ENCODE results near the gene TLR7. TPM values are rescaled to one million over a fixed set of nuclear protein-coding genes. Genes with fewer than 3 reads are reported as not detected.

The TLR7 gene
- total RNA-seq, 1 experiment from 2014 or later = not detected

DNA sequence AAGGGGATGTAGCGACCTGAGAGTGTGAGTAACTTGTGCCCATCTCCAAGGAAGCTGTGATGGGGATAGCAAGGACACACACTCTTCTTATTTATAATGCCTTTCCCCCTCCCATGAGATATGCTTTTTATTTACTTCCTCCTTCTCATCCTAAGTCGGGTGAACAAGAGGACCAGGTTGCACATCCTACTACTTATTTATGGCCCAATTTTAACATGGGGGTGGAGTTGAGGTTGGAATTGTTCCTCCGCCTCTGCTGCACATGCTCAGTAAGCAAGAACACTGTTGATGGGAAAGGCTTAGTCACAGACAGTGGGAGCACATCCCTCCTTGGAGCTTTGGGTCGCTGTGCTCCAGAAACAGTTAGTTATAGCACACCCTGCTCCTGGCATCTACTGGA lies 24.3 kb downstream of the TLR7 start:
- DNase-seq (ENCODE audit: low read depth) = no peak

GRCh38 chrX:12891915-12892506 lies 25.1 kb downstream of the TLR7 start:
- DNase-seq (ENCODE audit: low read depth) = no peak

GRCh38 chrX:12892716-12893115 lies 25.8 kb downstream of the TLR7 start:
- no peak for DNase-seq (ENCODE audit: low read depth)

DNA sequence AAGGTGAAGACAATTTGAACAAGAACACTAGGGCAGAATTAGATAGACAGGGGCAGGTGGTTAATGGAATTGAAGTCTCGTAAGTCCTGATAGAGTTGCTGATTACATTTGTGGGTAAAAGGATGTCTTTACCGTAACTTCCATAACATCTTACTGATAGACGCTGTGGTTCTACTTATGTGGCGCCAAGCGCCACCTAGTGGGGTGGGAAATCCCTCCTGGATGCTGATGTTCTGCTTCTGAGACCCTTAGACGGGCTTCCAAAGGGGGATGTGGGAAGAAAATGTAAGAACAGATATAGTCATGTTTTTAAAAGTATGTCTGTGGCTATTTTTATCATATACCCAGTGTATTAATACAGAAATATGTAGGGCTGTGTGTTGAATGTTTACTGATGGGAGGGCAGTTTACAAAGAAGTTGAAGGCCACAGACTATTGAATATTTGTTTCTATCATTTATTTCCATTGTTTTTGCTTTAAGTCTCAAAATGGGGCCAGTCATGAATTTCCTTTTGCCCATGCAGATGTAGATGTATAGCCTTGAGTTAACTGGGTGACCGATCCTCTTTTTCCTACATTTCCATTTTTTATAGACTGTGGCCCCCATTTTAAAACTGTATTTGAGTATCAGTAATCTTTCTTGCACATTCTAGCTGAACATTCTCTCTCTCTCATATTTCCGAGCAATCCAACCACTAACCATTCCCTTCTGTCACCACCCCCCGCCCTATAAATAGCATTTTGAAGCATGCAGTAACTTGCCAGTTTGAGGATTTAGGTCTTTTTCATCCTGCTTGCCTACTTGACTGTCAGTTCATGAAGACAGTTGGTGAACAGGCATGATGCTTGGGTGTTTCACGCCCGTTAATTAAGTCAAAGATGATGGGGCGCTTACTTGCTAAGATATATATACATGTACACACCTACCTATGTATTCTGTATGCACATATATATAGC lies 27.5 kb downstream of the TLR7 start:
- peak; percentile 5 for DNase-seq (ENCODE audit: low read depth)

GRCh38 chrX:12895866-12896265 lies 29.0 kb downstream of the TLR7 start:
- DNase-seq (ENCODE audit: low read depth) = peak; percentile 2

DNA sequence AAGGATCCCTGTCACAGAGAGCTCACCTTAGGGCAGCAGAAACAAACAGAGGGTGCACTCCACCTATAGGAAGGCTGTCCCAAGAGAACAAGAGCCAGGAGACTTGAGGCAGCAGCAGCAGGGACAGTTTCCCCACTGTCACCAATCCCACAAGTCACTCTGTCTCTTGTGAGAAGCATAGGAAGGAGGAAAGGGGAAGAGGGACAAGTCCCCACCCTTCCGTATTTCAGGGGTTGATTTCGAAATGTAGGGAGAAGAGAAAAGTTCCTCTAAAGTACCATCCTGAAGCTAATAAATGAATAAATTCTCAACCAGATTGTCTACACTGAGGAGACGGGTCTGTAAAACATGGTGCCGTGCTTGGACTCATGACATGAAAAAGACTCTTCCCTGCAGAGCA lies 30.1 kb downstream of the TLR7 start:
- no peak for DNase-seq (ENCODE audit: low read depth)

- no peak for DNase-seq (ENCODE audit: low read depth)
Measured at GRCh38 chrX:12898073-12898472, 31.2 kb downstream of the TLR7 start.

GRCh38 chrX:12899506-12899905 lies 32.6 kb downstream of the TLR7 start:
- DNase-seq (ENCODE audit: low read depth) = no peak

- DNase-seq (ENCODE audit: low read depth) = peak; percentile 44
Measured at GRCh38 chrX:12901486-12901885, 34.6 kb downstream of the TLR7 start.

- DNase-seq (ENCODE audit: low read depth) = no peak
Measured at GRCh38 chrX:12903646-12904045, 36.8 kb downstream of the TLR7 start.

GRCh38 chrX:12906046-12906761 lies 39.3 kb downstream of the TLR7 start, which contains the start of gene TLR8:
Gene TLR8 (plus strand): TSS chrX:12906620. CDS start chrX:12906707, 87 bp downstream.
- no peak for DNase-seq (ENCODE audit: low read depth)

DNA sequence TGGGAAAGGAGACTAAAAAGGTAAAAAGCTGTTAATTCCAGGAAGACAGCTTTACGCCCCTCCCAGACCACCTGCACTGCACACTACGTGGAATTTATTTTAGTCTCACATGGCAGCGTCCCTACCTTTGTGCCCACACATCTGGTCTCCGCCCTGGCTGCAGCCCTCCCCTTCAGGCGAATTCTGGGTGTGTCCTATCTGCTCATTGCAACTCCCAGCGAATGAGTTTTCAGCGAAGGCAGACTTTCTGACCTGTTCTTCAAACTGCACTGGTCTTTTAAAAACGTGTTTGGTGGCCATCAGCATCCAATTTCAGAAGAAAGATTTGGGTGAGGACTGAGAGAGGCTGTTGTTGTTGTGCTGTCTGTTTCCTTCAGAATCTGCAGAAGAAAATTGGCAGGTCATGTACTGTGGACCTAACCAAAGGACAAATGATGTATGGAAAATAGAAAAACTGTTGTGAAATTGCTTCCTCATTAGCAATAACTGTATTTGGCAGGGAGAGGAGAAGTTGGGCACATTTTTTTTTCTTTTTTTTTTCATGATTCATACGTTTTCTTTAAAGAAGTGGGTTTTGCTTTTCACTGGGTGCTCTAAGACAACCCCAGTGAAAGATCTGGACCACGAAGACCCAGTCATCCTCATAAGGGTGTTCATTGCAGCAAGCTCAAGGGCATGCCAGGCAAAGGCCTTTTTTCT lies 43.7 kb downstream of the TLR7 start:
- DNase-seq (ENCODE audit: low read depth) = no peak

DNA sequence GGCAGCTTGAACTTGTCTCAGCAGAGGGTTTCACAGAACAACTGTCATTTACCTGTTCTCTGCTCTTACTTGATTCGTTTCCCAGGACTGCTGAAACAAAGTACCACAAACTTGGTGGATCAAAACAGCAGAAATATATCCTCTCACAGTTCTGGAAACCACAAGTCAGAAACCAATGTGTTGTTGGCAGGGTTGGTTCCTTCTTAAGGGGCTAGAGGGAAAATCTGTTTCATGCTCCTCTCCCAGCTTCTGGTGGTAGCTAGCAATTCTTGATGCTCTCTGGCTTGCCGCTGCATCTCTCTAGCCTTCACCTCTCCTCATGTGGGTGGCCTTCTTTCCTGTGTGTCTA lies 44.2 kb downstream of the TLR7 start:
- DNase-seq (ENCODE audit: low read depth) = no peak

GRCh38 chrX:12912791-12913482 lies 46.1 kb downstream of the TLR7 start:
- DNase-seq (ENCODE audit: low read depth) = no peak

DNA sequence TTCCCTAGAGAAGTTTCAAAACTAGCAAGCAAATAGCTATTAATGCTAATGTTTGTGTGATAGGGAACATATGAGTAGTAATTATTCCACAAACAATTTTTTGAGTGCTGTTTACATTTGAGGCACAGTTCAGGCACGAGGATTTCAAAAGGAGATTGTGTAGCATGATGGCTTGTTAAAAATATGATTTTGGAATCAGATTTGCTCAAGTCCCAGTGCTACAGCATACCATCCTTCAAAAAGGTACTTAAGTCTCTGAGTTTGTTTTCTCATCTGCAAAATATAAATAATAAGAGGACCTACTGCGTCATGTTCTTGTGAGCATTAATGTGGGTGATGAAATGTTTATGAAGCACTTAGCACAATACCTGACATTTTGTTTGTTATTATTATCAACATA lies 50.9 kb downstream of the TLR7 start:
- DNase-seq (ENCODE audit: low read depth) = no peak

GRCh38 chrX:12919051-12919450 lies 52.2 kb downstream of the TLR7 start:
- no peak for DNase-seq (ENCODE audit: low read depth)

GRCh38 chrX:12919620-12920019 lies 52.7 kb downstream of the TLR7 start:
- DNase-seq (ENCODE audit: low read depth) = no peak

DNA sequence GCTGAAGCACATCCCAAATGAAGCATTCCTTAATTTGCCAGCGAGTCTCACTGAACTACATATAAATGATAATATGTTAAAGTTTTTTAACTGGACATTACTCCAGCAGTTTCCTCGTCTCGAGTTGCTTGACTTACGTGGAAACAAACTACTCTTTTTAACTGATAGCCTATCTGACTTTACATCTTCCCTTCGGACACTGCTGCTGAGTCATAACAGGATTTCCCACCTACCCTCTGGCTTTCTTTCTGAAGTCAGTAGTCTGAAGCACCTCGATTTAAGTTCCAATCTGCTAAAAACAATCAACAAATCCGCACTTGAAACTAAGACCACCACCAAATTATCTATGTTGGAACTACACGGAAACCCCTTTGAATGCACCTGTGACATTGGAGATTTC lies 54.1 kb downstream of the TLR7 start:
- no peak for DNase-seq (ENCODE audit: low read depth)

DNA sequence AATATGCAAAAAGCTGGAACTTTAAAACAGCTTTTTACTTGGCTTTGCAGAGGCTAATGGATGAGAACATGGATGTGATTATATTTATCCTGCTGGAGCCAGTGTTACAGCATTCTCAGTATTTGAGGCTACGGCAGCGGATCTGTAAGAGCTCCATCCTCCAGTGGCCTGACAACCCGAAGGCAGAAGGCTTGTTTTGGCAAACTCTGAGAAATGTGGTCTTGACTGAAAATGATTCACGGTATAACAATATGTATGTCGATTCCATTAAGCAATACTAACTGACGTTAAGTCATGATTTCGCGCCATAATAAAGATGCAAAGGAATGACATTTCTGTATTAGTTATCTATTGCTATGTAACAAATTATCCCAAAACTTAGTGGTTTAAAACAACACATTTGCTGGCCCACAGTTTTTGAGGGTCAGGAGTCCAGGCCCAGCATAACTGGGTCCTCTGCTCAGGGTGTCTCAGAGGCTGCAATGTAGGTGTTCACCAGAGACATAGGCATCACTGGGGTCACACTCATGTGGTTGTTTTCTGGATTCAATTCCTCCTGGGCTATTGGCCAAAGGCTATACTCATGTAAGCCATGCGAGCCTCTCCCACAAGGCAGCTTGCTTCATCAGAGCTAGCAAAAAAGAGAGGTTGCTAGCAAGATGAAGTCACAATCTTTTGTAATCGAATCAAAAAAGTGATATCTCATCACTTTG lies 55.2 kb downstream of the TLR7 start:
- no peak for DNase-seq (ENCODE audit: low read depth)

DNA sequence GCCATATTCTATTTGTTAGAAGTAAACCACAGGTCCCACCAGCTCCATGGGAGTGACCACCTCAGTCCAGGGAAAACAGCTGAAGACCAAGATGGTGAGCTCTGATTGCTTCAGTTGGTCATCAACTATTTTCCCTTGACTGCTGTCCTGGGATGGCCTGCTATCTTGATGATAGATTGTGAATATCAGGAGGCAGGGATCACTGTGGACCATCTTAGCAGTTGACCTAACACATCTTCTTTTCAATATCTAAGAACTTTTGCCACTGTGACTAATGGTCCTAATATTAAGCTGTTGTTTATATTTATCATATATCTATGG lies 55.7 kb downstream of the TLR7 start:
- no peak for DNase-seq (ENCODE audit: low read depth)

GRCh38 chrX:12929701-12930100 lies 62.8 kb downstream of the TLR7 start:
- DNase-seq (ENCODE audit: low read depth) = peak; percentile 11
